WTC11 (cell line): ENCODE data around the gene SLC5A9. TPM values are rescaled to one million over a fixed set of nuclear protein-coding genes. Genes with fewer than 3 reads are reported as not detected.
A peak's percentile ranks its signal among the peaks of the same experiment; 100 is the strongest.

Experiments used
- ATAC-seq: fragments of 200-7000 bp; cut with Tn5 transposase; 2 replicates; pipeline ENCODE4 v1.10.0; 2021; ENCODE audit warnings: mild to moderate bottlenecking, moderate library complexity
- CTCF ChIA-PET: fragments of 300-600 bp; sonication (Branson Sonifier 250); formaldehyde crosslinking; loops from one replicate; lab custom pipeline; 2021; ENCODE audit warnings: antibody characterized with exemption; lab: Charles Lee
- POLR2A ChIA-PET: fragments of 350-600 bp; sonication (Branson Sonifier 250); formaldehyde crosslinking; loops from one replicate; lab custom pipeline; 2021; ENCODE audit warnings: antibody characterized with exemption; lab: Charles Lee
- DNase-seq: peaks from one replicate; pipeline ENCODE4 v3.0.0; 2021; ENCODE audit warnings: low spot score
- H3K27ac Mint-ChIP-seq: 2 replicates; pipeline ENCODE4 v1.8.0; 2021; ENCODE audit warnings: mixed read lengths
- H3K27me3 Mint-ChIP-seq: 2 replicates; pipeline ENCODE4 v1.8.0; 2021; ENCODE audit warnings: low read depth, mild to moderate bottlenecking, moderate library complexity, mixed read lengths
- H3K36me3 Mint-ChIP-seq: 2 replicates; pipeline ENCODE4 v1.8.0; 2021; ENCODE audit warnings: mixed read lengths
- H3K4me1 Mint-ChIP-seq: 2 replicates; pipeline ENCODE4 v1.8.0; 2022; ENCODE audit warnings: mixed read lengths
- H3K4me3 Mint-ChIP-seq: 2 replicates; pipeline ENCODE4 v1.8.0; 2021; ENCODE audit warnings: mild to moderate bottlenecking, moderate library complexity, mixed read lengths
- H3K9me3 Mint-ChIP-seq: 2 replicates; pipeline ENCODE4 v1.8.0; 2021; ENCODE audit warnings: mixed read lengths
- ARID4B ChIP-seq: sonication (generic); formaldehyde crosslinking; IDR thresholded peaks from 2 replicates; pipeline ENCODE4 v1.8.0; 2023; ENCODE audit warnings: missing genetic modification reagents, mild to moderate bottlenecking, borderline replicate concordance
- CDX4 ChIP-seq: fragments of 250-450 bp; sonication (Bioruptor Pico); IDR thresholded peaks from 2 replicates; pipeline ENCODE4 v1.9.0; 2021; ENCODE audit warnings: moderate library complexity, mild to moderate bottlenecking, inconsistent platforms, borderline replicate concordance
- CTCF ChIP-seq: fragments of 200-600 bp; IDR thresholded peaks from 2 replicates; pipeline ENCODE4 v1.8.0; 2022; ENCODE audit warnings: antibody characterized with exemption
- FOXJ3 ChIP-seq: sonication (generic); formaldehyde crosslinking; IDR thresholded peaks from 2 replicates; pipeline ENCODE4 v1.9.0; 2021; ENCODE audit warnings: missing genetic modification reagents, mild to moderate bottlenecking, borderline replicate concordance
- HMGA2 ChIP-seq: fragments of 250-450 bp; sonication (Bioruptor Pico); IDR thresholded peaks from 2 replicates; pipeline ENCODE4 v1.4.0; 2021; ENCODE audit warnings: mild to moderate bottlenecking, moderate library complexity
- JAZF1 ChIP-seq: fragments of 250-450 bp; sonication (Bioruptor Pico); IDR thresholded peaks from 2 replicates; pipeline ENCODE4 v1.9.0; 2021; ENCODE audit warnings: moderate library complexity, mild to moderate bottlenecking, inconsistent platforms
- NFE2L1 ChIP-seq: sonication (generic); formaldehyde crosslinking; IDR thresholded peaks from 2 replicates; pipeline ENCODE4 v1.8.1; 2023; ENCODE audit warnings: missing genetic modification reagents
- OVOL2 ChIP-seq: fragments of 250-450 bp; sonication (Bioruptor Pico); IDR thresholded peaks from 2 replicates; pipeline ENCODE4 v1.9.0; 2021; ENCODE audit warnings: mild to moderate bottlenecking, borderline replicate concordance
- PRRX2 ChIP-seq: fragments of 250-450 bp; sonication (Bioruptor Pico); IDR thresholded peaks from 2 replicates; pipeline ENCODE4 v1.8.0; 2021; ENCODE audit warnings: mild to moderate bottlenecking
- SMAD4 ChIP-seq: sonication (generic); formaldehyde crosslinking; IDR thresholded peaks from 2 replicates; pipeline ENCODE4 v1.8.0; 2022; ENCODE audit warnings: mild to moderate bottlenecking, missing genetic modification reagents
- STAT6 ChIP-seq: sonication (generic); formaldehyde crosslinking; conservative IDR thresholded peaks from 2 replicates; pipeline ENCODE4 v1.8.1; 2023; ENCODE audit warnings: mild to moderate bottlenecking, low read depth, missing genetic modification reagents, moderate library complexity
- TP53 ChIP-seq: sonication (generic); formaldehyde crosslinking; IDR thresholded peaks from 2 replicates; pipeline ENCODE4 v1.8.1; 2023; ENCODE audit warnings: mild to moderate bottlenecking, missing genetic modification reagents
- ZNF263 ChIP-seq: sonication (generic); formaldehyde crosslinking; IDR thresholded peaks from 2 replicates; pipeline ENCODE4 v1.8.1; 2022; ENCODE audit warnings: low read depth, mild to moderate bottlenecking, moderate library complexity, missing genetic modification reagents
- ZNF281 ChIP-seq: sonication (generic); formaldehyde crosslinking; IDR thresholded peaks from 2 replicates; pipeline ENCODE4 v1.8.0; 2023; ENCODE audit warnings: mild to moderate bottlenecking, missing genetic modification reagents
- ZNF425 ChIP-seq: fragments of 250-450 bp; sonication (Bioruptor Pico); conservative IDR thresholded peaks from 2 replicates; pipeline ENCODE4 v1.9.0; 2021; ENCODE audit warnings: mild to moderate bottlenecking
- ZSCAN18 ChIP-seq: fragments of 250-450 bp; sonication (Bioruptor Pico); IDR thresholded peaks from 2 replicates; pipeline ENCODE4 v2.1.2; 2022; ENCODE audit warnings: mild to moderate bottlenecking, moderate library complexity
- total RNA-seq: library from RNA; stranded (reverse); gene quantifications from 3 replicates; pipeline ENCODE4 v1.2.3, GENCODE V29; 2021

The SLC5A9 gene
- total RNA-seq, 1 experiment from 2014 or later = 0.22 TPM

GRCh38 chr1:48202030-48202752 lies 20.3 kb upstream of the SLC5A9 start:
- H3K27me3 Mint-ChIP-seq = peaks cover 3% of the 10 kb centered on the region; the same call in 1 of the 2 replicates
- TF ChIP-seq STAT6 (CRISPR knock-in tag) = no peak
- no peak for TF ChIP-seq ARID4B (CRISPR knock-in tag)
- TF ChIP-seq OVOL2 (CRISPR knock-in tag) = no peak
- TF ChIP-seq SMAD4 (CRISPR knock-in tag) = no peak
- no peak for TF ChIP-seq TP53
- no peak for TF ChIP-seq ZNF281 (CRISPR knock-in tag)
- TF ChIP-seq CTCF = peak; percentile 84
- TF ChIP-seq ZSCAN18 (CRISPR knock-in tag) = no peak
- no peak overlapping the region for H3K27ac Mint-ChIP-seq

GRCh38 chr1:48203287-48203900 lies 19.1 kb upstream of the SLC5A9 start:
- no peak for DNase-seq
- Mint-ChIP-seq H3K27me3 (no peaks in the 10 kb centered on the region), H3K36me3 (no peaks in the 10 kb centered on the region), H3K9me3 (no peaks in the 10 kb centered on the region), H3K4me3 (no peak overlapping the region), H3K27ac (no peak overlapping the region), H3K4me1 (peaks cover 15% of the 10 kb centered on the region)
- CTCF ChIA-PET = interaction anchor here (0.5 to 4.2 kb wide), 20 partner anchors 12 to 478 kb away, joined by 3 to 62 read pairs (median 5); no protein-coding TSS in a partner anchor
- POLR2A ChIA-PET = no interaction called here
- peak; percentile 59 for ATAC-seq
- TF ChIP-seq FOXJ3 (CRISPR knock-in tag) = no peak
- no peak for TF ChIP-seq CDX4 (CRISPR knock-in tag)
- no peak for TF ChIP-seq JAZF1 (CRISPR knock-in tag)
- TF ChIP-seq OVOL2 (CRISPR knock-in tag) = no peak
- TF ChIP-seq PRRX2 (CRISPR knock-in tag) = no peak
- no peak for TF ChIP-seq ZNF263
- no peak for TF ChIP-seq ZNF425 (CRISPR knock-in tag)
- TF ChIP-seq HMGA2 = no peak
- TF ChIP-seq NFE2L1 (CRISPR knock-in tag) = no peak

More at GRCh38 chr1:48202030-48202752, 20.3 kb upstream of the SLC5A9 start:
- H3K4me3 Mint-ChIP-seq = no peak overlapping the region
- CTCF ChIA-PET = interaction anchor here (1.4 to 4.2 kb wide), 8 partner anchors 25 to 329 kb away, joined by 5 to 62 read pairs (median 12); no protein-coding TSS in a partner anchor
- no peaks in the 10 kb centered on the region for H3K36me3 Mint-ChIP-seq
- H3K9me3 Mint-ChIP-seq = no peaks in the 10 kb centered on the region
- peaks cover 5% of the 10 kb centered on the region for H3K4me1 Mint-ChIP-seq
- peak; percentile 80 for DNase-seq
- POLR2A ChIA-PET = no interaction called here
- peak; percentile 76 for ATAC-seq
